Nephron (organoid): ENCODE measurements around the gene G6PD.

Experiments
- H3K27ac Mint-ChIP-seq, 3 experiments: 2 replicates each; pipeline ENCODE4 v1.8.0; 2020; ENCODE audit warnings: mixed read lengths in 3 of 3, mild to moderate bottlenecking in 2 of 3, moderate library complexity in 1 of 3
- H3K27me3 Mint-ChIP-seq: 2 replicates; pipeline ENCODE4 v1.8.0; 2021; ENCODE audit warnings: low read depth, mild to moderate bottlenecking, moderate library complexity, mixed read lengths
- H3K36me3 Mint-ChIP-seq: 2 replicates; pipeline ENCODE4 v1.8.0; 2020; ENCODE audit warnings: low read depth, mixed read lengths
- H3K4me1 Mint-ChIP-seq: 2 replicates; pipeline ENCODE4 v1.8.0; 2020; ENCODE audit warnings: mixed read lengths
- H3K4me3 Mint-ChIP-seq, 3 experiments: 2 replicates each; pipeline ENCODE4 v1.8.0; 2020; ENCODE audit warnings: mild to moderate bottlenecking in 3 of 3, mixed read lengths in 3 of 3, moderate library complexity in 2 of 3
- H3K9me3 Mint-ChIP-seq: 2 replicates; pipeline ENCODE4 v1.8.0; 2020; ENCODE audit warnings: mixed read lengths
- TF ChIP-seq, protein P1 (sequence below), 3 experiments: fragments of 200-600 bp; sonication (generic); IDR thresholded peaks; one replicate each; pipeline ENCODE4 v1.5.0; 2021; ENCODE audit warnings: antibody characterized with exemption in 3 of 3; ENCODE audit not compliant: unreplicated experiment in 3 of 3

G6PD gene

DNA sequence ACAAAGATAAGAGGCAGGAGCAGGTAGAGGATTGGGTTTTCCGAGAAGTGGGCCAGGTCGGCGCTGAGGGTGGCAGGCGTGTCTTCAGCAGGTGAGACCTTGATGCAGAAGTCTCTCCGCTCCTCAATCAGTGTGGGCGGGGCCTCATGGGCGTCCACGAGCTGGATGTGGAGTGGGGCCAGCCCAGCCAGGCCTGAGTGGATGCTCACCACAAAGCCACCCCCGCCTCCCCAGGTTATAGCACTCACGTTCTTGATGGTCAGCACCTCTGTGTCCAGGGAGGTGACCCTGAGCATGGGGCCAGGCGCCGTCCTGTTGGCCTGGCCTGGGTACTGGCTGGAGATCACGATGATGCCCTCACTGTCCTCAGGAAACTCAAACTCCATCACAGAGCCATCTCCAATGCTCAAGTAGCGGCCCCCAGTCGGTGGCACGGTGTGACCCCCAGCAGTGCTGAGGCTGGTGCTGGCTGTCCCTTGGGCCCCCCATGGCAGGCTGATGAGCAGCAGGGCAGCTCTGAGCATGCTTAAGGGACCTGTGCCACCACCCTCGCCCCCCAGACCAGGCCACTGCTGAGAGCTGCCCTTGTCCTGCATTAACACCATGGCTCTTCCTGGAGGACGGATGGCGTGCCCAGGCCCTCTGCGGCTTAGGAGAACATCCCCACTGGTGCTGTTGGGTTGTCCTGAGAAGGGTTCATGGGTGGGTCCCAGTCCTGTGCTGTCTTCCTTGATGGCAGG lies 58.1 kb downstream of the G6PD start:
- Mint-ChIP-seq H3K4me1 (peaks cover 11% of the 10 kb centered on the region), H3K4me3 (peak overlapping the region; percentile 49 to 95 (median 69)), H3K27me3 (no peaks in the 10 kb centered on the region), H3K27ac (no peak overlapping the region), H3K9me3 (peaks cover 13% of the 10 kb centered on the region), H3K36me3 (peaks cover 11% of the 10 kb centered on the region)
- TF ChIP-seq, protein P1, sequence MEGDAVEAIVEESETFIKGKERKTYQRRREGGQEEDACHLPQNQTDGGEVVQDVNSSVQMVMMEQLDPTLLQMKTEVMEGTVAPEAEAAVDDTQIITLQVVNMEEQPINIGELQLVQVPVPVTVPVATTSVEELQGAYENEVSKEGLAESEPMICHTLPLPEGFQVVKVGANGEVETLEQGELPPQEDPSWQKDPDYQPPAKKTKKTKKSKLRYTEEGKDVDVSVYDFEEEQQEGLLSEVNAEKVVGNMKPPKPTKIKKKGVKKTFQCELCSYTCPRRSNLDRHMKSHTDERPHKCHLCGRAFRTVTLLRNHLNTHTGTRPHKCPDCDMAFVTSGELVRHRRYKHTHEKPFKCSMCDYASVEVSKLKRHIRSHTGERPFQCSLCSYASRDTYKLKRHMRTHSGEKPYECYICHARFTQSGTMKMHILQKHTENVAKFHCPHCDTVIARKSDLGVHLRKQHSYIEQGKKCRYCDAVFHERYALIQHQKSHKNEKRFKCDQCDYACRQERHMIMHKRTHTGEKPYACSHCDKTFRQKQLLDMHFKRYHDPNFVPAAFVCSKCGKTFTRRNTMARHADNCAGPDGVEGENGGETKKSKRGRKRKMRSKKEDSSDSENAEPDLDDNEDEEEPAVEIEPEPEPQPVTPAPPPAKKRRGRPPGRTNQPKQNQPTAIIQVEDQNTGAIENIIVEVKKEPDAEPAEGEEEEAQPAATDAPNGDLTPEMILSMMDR (IDR thresholded peaks at IDR 0.05; ENCODE audit: unreplicated experiment in 3 of 3): no peak

DNA sequence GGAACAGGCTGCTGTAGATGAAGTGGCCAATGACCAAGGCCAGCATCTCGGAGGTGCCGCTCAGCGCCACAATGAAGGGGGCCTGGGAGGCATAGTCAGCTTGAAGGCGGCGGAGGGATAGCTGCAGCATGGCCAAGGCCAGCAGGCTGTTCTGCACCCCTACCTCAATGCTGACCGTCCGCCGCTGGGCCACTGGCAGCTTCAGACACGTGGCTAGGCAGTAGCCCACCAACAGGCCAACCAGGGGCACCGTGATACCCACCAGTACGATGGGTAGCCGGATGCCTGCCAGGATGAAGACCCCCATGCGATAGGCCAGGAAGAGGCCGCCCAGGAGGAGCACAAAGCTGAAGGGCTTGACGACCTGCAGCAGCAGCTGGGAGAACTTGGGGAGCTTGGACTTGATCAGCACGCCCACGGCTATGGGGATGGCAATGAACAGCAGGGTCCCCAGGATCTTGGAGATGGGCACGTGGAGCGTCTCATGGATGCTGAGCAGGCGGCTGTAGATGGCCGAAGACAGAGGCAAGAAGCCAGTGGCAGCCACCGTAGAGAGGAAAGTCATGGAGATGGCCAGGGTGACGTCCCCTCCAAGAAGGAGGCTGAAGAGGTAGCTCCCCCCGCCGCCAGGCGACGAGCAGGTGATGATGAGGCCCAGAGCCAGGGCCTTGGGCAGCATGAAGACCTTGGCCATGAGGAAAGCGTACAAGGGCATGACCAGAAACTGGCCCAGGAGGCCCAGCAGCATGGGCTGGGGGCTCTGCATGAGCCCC lies 58.9 kb downstream of the G6PD start:
- peaks cover 11% of the 10 kb centered on the region for H3K4me1 Mint-ChIP-seq
- H3K27ac Mint-ChIP-seq: peak overlapping the region; percentile 56 to 78 (median 69)
- TF ChIP-seq, protein P1 (IDR thresholded peaks at IDR 0.05; ENCODE audit: unreplicated experiment in 3 of 3): no peak
- H3K27me3 Mint-ChIP-seq: no peaks in the 10 kb centered on the region
- H3K9me3 Mint-ChIP-seq: peaks cover 13% of the 10 kb centered on the region
- peaks cover 15% of the 10 kb centered on the region for H3K36me3 Mint-ChIP-seq
- peak overlapping the region; percentile 78 to 84 (median 83) for H3K4me3 Mint-ChIP-seq

DNA sequence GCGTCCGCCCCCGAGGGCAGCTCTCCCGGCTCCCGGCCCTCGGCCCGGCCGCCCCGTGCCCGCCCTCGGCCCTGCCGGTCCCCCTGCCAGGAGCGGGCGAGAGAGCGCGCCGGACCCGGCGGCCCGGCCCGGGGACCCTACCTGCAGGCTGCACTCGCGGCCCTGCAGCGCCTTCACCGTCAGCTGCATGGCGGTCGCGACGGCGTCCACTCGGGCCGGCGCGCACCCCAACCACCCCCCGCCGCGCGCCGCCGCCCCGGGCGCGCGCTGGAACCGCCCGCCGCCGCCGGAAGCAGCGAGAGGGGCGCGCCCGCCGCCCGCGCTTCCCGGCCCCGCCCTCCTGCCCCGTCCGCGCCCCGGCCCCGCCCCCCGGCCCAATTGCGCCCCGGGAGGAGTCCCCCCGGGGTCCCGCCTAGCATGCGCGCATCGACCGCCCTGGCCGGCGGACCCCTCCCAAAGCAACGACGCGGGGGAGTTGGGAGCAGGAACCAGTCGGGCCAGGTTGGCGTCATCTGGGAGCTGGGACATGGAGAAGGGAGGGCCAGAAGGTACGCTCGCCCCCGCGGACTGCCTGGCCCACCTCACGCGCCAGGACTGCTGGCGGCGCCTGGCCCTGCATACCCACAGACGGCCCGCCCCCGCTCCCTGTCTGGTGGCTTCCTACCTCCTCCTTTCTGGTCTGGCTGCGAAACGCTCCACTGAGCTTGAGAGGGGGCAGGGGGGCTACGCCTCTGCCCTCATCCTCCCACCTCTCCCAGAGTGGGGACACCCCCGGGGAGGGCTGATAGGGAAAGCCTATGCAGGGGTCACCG lies 60.0 kb downstream of the G6PD start, which contains the start of gene UBL4A:
Gene UBL4A, minus strand, starts transcription at position 220 of the 812 bp plus-strand sequence. Its CDS starts 31 bp downstream, at position 189.
- Mint-ChIP-seq H3K36me3 (peaks cover 21% of the 10 kb centered on the region), H3K4me3 (peak within 1 kb of the TSS; percentile 78 to 84 (median 83)), H3K27me3 (peaks cover 3% of the 10 kb centered on the region), H3K27ac (peak within 1 kb of the TSS; percentile 56 to 78 (median 69)), H3K4me1 (peaks cover 11% of the 10 kb centered on the region), H3K9me3 (peaks cover 16% of the 10 kb centered on the region)
- TF ChIP-seq, protein P1 (IDR thresholded peaks at IDR 0.05; ENCODE audit: unreplicated experiment in 3 of 3): no peak

DNA sequence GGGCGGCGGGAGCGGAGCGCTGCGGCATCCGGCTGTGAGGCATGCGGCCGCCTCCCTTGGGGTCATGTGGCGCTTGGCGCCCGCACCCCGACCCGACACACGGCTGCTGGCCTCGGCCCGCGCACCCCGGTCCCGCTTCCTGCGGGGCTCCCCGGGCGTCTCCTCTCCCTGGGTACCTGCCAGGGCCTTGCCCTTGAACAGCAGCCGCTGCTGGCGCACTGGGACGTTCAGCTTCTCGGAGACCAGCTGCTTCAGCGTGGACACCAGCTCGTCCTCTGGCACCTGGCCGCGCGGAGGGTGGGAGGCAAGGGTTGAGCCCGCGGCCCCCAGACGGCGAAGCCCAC lies 60.6 kb downstream of the G6PD start:
- Mint-ChIP-seq H3K4me3 (peak overlapping the region in 1 of 3 experiments; percentile 34), H3K4me1 (peaks cover 11% of the 10 kb centered on the region), H3K9me3 (peaks cover 15% of the 10 kb centered on the region), H3K36me3 (peaks cover 21% of the 10 kb centered on the region), H3K27ac (no peak overlapping the region), H3K27me3 (peaks cover 3% of the 10 kb centered on the region)
- TF ChIP-seq, protein P1 (IDR thresholded peaks at IDR 0.05; ENCODE audit: unreplicated experiment in 3 of 3): no peak

DNA sequence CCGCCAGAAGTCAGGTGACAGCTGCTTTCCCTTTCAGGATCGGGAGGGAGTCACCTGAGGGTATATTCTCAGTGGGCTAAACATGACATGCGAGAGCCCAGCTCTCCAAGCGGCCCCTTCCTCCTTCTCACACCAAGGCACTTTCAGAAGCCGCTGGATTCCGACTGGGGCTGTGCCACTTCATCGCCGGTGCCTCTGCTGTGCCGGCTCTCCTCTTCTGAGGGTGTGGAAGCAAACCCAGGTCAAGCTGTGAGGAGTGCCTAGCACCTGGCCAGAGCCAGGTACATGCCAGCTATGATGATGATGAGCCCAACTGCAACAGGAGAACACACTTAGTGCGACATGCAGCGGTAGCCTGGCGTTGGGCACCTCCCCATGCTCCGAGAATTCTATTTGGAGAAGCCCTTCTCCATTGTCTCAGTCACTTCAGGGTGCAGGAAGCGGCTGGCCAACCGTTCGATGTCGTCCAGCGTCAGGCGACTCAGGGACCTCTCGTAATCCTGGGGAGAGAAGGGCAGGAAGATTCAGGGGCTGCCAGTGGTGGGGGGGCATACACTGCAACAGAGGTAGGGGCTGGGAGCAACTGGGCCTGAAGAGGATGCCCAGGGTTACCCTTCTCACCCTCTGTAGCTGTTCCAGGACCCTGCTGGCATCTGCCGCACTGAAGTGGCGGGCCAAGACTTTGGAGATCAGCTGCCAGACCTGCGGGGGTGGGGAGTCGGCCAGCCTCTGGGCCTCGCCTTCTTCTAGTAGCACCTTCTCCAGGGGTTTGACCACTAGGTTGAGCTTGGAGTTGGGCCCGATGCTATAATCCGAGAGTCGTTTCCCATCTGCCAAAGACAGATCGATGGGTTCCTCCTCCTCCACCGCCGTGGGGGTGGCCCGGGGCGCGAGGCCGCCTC lies 61.2 kb downstream of the G6PD start:
- Mint-ChIP-seq H3K36me3 (peaks cover 21% of the 10 kb centered on the region), H3K4me3 (peak overlapping the region; percentile 69 to 78 (median 74)), H3K9me3 (peaks cover 18% of the 10 kb centered on the region), H3K27ac (no peak overlapping the region), H3K27me3 (peaks cover 3% of the 10 kb centered on the region), H3K4me1 (peaks cover 11% of the 10 kb centered on the region)
- TF ChIP-seq, protein P1 (IDR thresholded peaks at IDR 0.05; ENCODE audit: unreplicated experiment in 3 of 3): no peak
